HepG2 (cell line): ENCODE results near the gene ZMYND8. TPM values are rescaled to one million over a fixed set of nuclear protein-coding genes. Genes with fewer than 3 reads are reported as not detected.

ENCODE experiments used
- ATAC-seq: fragments of 200-7000 bp; cut with Tn5 transposase; 3 replicates; pipeline ENCODE4 v1.9.1; 2020; ENCODE audit warnings: mild to moderate bottlenecking, moderate library complexity
- BruUV-seq: library from RNA; stranded (reverse); fragments of 400-500 nt; replicated peaks from 2 replicates; lab custom pipeline; 2021; lab: Mats Ljungman, UMichigan
- CTCF ChIA-PET: fragments of 300-600 bp; formaldehyde crosslinking; extraction: SDS; loops from one replicate; lab custom pipeline; 2021; ENCODE audit warnings: low total read pairs, inconsistent platforms, low intra/inter-chr PET ratio; lab: Yijun Ruan, JAX
- POLR2A ChIA-PET: fragments of 350-600 bp; sonication (Branson Sonifier 250); formaldehyde crosslinking; loops from one replicate; lab custom pipeline; 2020; ENCODE audit warnings: antibody characterized with exemption, inconsistent platforms; lab: Yijun Ruan, JAX
- DNase-seq: peaks from one replicate; pipeline ENCODE4 v3.0.0-alpha.2; 2015; ENCODE audit warnings: low spot score
- FAIRE-seq: peaks from 3 replicates; lab custom pipeline; 2011; peaks lifted over from hg19 to GRCh38; lab: Jason Lieb, UNC
- H2AFZ ChIP-seq: one replicate; pipeline ENCODE4 v1.6.1; 2011; ENCODE audit warnings: low read length, inconsistent platforms
- H3K27ac ChIP-seq: fragments of 300-600 bp; 3 replicates; pipeline ENCODE4 v1.8.0; 2011; ENCODE audit warnings: mixed run types, mild to moderate bottlenecking, mixed read lengths, low read length, inconsistent platforms; ENCODE audit not compliant: insufficient read depth; ENCODE audit errors: extremely low read length
- H3K27me3 ChIP-seq, 2 experiments: fragments of 200-600 bp in 1 of 2; 2 replicates in 1 of 2; 3 replicates in 1 of 2; pipeline versions ENCODE4 v1.6.0 to v1.8.0; 2011; ENCODE audit warnings: low read length in 2 of 2, mild to moderate bottlenecking in 2 of 2, moderate library complexity in 2 of 2, inconsistent platforms in 1 of 2; ENCODE audit not compliant: insufficient read depth in 2 of 2, control insufficient read depth in 1 of 2
- H3K36me3 ChIP-seq, 2 experiments: fragments of 200-600 bp in 1 of 2; replicated peaks in 1 of 2; 2 replicates in 1 of 2; 3 replicates in 1 of 2; pipeline versions ENCODE4 v1.5.1 to v1.8.0; 2011; ENCODE audit warnings: low read length in 2 of 2, inconsistent platforms in 1 of 2; ENCODE audit not compliant: insufficient read depth in 2 of 2, control insufficient read depth in 1 of 2
- H3K4me1 ChIP-seq: 2 replicates; pipeline ENCODE4 v1.5.1; 2012; ENCODE audit warnings: low read length, inconsistent platforms; ENCODE audit not compliant: insufficient read depth
- H3K4me2 ChIP-seq: 2 replicates; pipeline ENCODE4 v1.6.0; 2011; ENCODE audit warnings: low read depth, low read length, inconsistent platforms
- H3K4me3 ChIP-seq, 3 experiments: fragments of 200-600 bp in 1 of 3; sonication (generic), shearing (Covaris generic) in 1 of 3; replicated peaks in 1 of 3; 2 replicates each; pipeline ENCODE4 v1.5.1; 2011 to 2016; ENCODE audit warnings: low read length in 3 of 3, inconsistent platforms in 2 of 3, low read depth in 2 of 3, mild to moderate bottlenecking in 2 of 3, control low read depth in 1 of 3, mixed read lengths in 1 of 3; ENCODE audit not compliant: insufficient read depth in 1 of 3
- H3K79me2 ChIP-seq: one replicate; pipeline ENCODE4 v1.6.1; 2011; ENCODE audit warnings: low read length, inconsistent platforms; ENCODE audit not compliant: insufficient read depth
- H3K9ac ChIP-seq: 2 replicates; pipeline ENCODE4 v1.6.0; 2011; ENCODE audit warnings: mild to moderate bottlenecking, low read depth, low read length, inconsistent platforms; ENCODE audit not compliant: insufficient read depth
- H3K9me3 ChIP-seq: 2 replicates; pipeline ENCODE4 v1.5.1; 2012; ENCODE audit warnings: mild to moderate bottlenecking, low read length
- H4K20me1 ChIP-seq: 2 replicates; pipeline ENCODE4 v1.6.0; 2011; ENCODE audit warnings: inconsistent platforms, mild to moderate bottlenecking, low read length, moderate library complexity; ENCODE audit not compliant: insufficient read depth
- NR2C2 ChIP-seq: sonication (generic); formaldehyde crosslinking; IDR thresholded peaks from 2 replicates; pipeline ENCODE4 v1.4.0; 2020; ENCODE audit warnings: missing genetic modification reagents, mild to moderate bottlenecking, moderate library complexity, borderline replicate concordance
- RBM22 ChIP-seq: fragments of 200-400 bp; formaldehyde crosslinking; optimal IDR thresholded peaks from 2 replicates; pipeline ENCODE3; 2017; ENCODE audit warnings: mild to moderate bottlenecking, low read length, moderate library complexity
- SKI ChIP-seq: fragments of 450-650 bp; IDR thresholded peaks from one replicate; pipeline ENCODE4 v1.6.1; 2018; ENCODE audit warnings: mild to moderate bottlenecking; ENCODE audit not compliant: partially characterized antibody
- WGBS: methylation state at CpG from one replicate; pipeline ENCODE4 v1.1.6; 2017; ENCODE audit warnings: low lambda C conversion rate; 5-methylcytosine and 5-hydroxymethylcytosine counted together
- in situ Hi-C: cut with HindIII; loops from 2 replicates; pipeline ENCODE4 v1.10.0; 2017; ENCODE audit warnings: low pct_unique_long_range_greater_than_20kb; ENCODE audit not compliant: extremely low pct_ligation_motif_present
- intact Hi-C: fragments of 100-400 bp; cut with micrococcal nuclease; formaldehyde crosslinking; loops from one replicate; pipeline ENCODE4 v1.10.0; 2022; ENCODE audit not compliant: unreplicated experiment
- polyA plus RNA-seq, 8 experiments: library from polyadenylated mRNA; depleted of rRNA in 3 of 8; stranded (reverse) in 7 of 8; unstranded in 1 of 8; fragments of >200 nt; fragmentation: Illumina TruSeq in 4 of 8; extraction: Trizol in 4 of 8; gene quantifications; 2 replicates each; pipeline versions ENCODE4 v1.2.1 to v1.2.3, GENCODE V29; 2011 to 2016; ENCODE audit warnings: low read depth in 4 of 8, missing spikeins in 1 of 8, mixed read lengths in 1 of 8; ENCODE audit not compliant: insufficient read depth in 1 of 8
- total RNA-seq, 5 experiments: library from RNA; depleted of rRNA; stranded (reverse); fragments of >200 nt; fragmentation: Illumina TruSeq; extraction: Trizol; gene quantifications; 2 replicates each; pipeline ENCODE4 v1.2.3, GENCODE V29; 2016; ENCODE audit warnings: low read depth in 1 of 5
- TF ChIP-seq, protein P1 (sequence below): sonication (generic); formaldehyde crosslinking; IDR thresholded peaks from 2 replicates; pipeline ENCODE4 v1.4.0; 2020; ENCODE audit warnings: missing genetic modification reagents; ENCODE audit errors: not compliant biosample characterization
- TF ChIP-seq, protein P2 (sequence below): sonication (generic); formaldehyde crosslinking; conservative IDR thresholded peaks from 2 replicates; pipeline ENCODE4 v1.8.1; 2023; ENCODE audit warnings: missing genetic modification reagents

The ZMYND8 gene
- total and polyA plus RNA-seq, 2 of the 13 experiments (the other 11 are each of a cell fraction or from before 2014, with no cell fraction given): 53.9 to 84.7 TPM

DNA sequence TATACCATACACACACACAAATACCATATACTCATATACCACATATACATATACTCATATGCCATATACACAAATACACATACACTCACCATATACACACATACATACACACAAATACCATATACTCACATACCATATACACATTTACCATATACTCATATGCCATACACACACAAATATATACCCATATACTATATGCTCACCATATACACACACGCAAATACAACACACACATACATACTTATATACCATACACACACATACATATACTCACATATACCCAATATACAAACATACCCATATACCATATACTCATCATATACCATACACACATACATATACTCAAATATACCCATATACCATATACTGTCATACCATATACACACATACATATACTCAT, 99.2 kb downstream of the ZMYND8 start (continued):
- TF ChIP-seq, protein P1, sequence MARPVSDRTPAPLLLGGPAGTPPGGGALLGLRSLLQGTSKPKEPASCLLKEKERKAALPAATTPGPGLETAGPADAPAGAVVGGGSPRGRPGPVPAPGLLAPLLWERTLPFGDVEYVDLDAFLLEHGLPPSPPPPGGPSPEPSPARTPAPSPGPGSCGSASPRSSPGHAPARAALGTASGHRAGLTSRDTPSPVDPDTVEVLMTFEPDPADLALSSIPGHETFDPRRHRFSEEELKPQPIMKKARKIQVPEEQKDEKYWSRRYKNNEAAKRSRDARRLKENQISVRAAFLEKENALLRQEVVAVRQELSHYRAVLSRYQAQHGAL (CRISPR knock-in tag): no peak

DNA sequence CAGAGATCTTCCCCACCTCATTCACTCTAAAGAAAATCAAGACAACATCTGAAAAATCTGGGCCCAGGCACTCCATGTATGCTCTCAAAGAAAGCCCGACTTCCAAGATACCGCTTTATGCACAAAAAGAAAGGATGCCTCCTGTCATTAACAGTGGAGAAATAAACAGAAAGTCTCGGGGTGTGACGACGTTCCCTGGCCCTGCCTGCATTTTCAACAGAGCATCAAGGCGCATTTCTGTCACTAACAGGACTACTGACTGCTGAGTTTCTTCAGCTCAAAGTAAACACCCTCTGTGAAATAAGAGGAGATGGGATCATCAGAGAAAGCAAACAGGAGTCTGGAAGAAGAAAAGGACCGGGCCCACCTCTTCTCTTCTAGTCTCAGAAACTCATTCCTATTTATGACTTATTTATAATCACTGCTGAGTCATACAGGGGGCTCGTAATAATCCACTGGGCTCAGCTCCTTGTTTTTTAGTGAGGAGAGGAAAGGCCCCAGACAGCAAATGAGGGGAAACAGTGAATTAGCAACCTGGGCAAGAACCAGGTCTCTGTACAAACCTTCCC, 99.7 kb downstream of the ZMYND8 start:
- Histone ChIP-seq H3K9ac (no peak overlapping the region), H3K4me1 (peaks cover 40% of the 10 kb centered on the region; the same call in 1 of the 2 replicates), H3K27me3 (no peaks in the 10 kb centered on the region), H3K27ac (no peak overlapping the region), H3K4me2 (no peak overlapping the region), H2AFZ (no peak overlapping the region), H3K36me3 (peaks cover 51 to 86% of the 10 kb centered on the region in 2 experiments), H3K79me2 (peaks cover 44% of the 10 kb centered on the region), H3K4me3 (no peak overlapping the region), H4K20me1 (peaks cover 47% of the 10 kb centered on the region), H3K9me3 (no peaks in the 10 kb centered on the region)
- DNase-seq: no peak
- no peak for ATAC-seq
- no TSS peak for BruUV-seq
- 96% methylated on average over 8 of the region's 8 CpGs for WGBS
- in situ Hi-C loops: no loop called here
- intact Hi-C loops: no loop called here
- CTCF ChIA-PET: no interaction called here
- no peak for FAIRE-seq
- POLR2A ChIA-PET: no interaction called here
- TF ChIP-seq, protein P2, sequence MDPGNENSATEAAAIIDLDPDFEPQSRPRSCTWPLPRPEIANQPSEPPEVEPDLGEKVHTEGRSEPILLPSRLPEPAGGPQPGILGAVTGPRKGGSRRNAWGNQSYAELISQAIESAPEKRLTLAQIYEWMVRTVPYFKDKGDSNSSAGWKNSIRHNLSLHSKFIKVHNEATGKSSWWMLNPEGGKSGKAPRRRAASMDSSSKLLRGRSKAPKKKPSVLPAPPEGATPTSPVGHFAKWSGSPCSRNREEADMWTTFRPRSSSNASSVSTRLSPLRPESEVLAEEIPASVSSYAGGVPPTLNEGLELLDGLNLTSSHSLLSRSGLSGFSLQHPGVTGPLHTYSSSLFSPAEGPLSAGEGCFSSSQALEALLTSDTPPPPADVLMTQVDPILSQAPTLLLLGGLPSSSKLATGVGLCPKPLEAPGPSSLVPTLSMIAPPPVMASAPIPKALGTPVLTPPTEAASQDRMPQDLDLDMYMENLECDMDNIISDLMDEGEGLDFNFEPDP (CRISPR knock-in tag): 0 out of 2 replicates have a peak, but pooled peaks have one; percentile 51
- no peak for TF ChIP-seq SKI
- peak; percentile 85 for TF ChIP-seq RBM22
- no peak for TF ChIP-seq NR2C2 (CRISPR knock-in tag)
